Thymus (tissue), 14 donors: ENCODE results near the gene LMOD1. TPM values are rescaled to one million over a fixed set of nuclear protein-coding genes. Genes with fewer than 3 reads are reported as not detected.
A peak's percentile ranks its signal among the peaks of the same experiment; 100 is the strongest.

Source experiments
- DNase-seq, 9 donors: peaks; one replicate each; pipeline ENCODE4 v3.0.0-alpha.2; 2013; ENCODE audit warnings: low spot score in 9 of 9, low read depth in 6 of 9, missing footprints in 1 of 9
- H3K27ac ChIP-seq, 2 donors: one replicate each; pipeline ENCODE4 v1.5.1; 2013; ENCODE audit warnings: control low read depth in 1 of 2, low read depth in 1 of 2, low read length in 1 of 2, mild to moderate bottlenecking in 1 of 2, moderate library complexity in 1 of 2
- H3K27me3 ChIP-seq, 2 donors: one replicate each; pipeline ENCODE4 v1.5.1; 2013; ENCODE audit warnings: low read length in 1 of 2; ENCODE audit not compliant: control insufficient read depth in 2 of 2, insufficient read depth in 1 of 2
- H3K36me3 ChIP-seq, 2 donors: one replicate each; pipeline ENCODE4 v1.5.1; 2013; ENCODE audit warnings: low read length in 1 of 2, mild to moderate bottlenecking in 1 of 2, moderate library complexity in 1 of 2; ENCODE audit not compliant: control insufficient read depth in 2 of 2, insufficient read depth in 2 of 2
- H3K4me1 ChIP-seq, 2 donors: one replicate each; pipeline ENCODE4 v1.5.1; 2013; ENCODE audit warnings: low read length in 2 of 2; ENCODE audit not compliant: control insufficient read depth in 2 of 2, insufficient read depth in 2 of 2
- H3K4me3 ChIP-seq, 2 donors: one replicate each; pipeline ENCODE4 v1.5.1; 2013; ENCODE audit warnings: low read length in 2 of 2, control low read depth in 1 of 2, mild to moderate bottlenecking in 1 of 2
- H3K9me3 ChIP-seq, 2 donors: one replicate each; pipeline ENCODE4 v1.5.1; 2013; ENCODE audit warnings: low read length in 1 of 2, mild to moderate bottlenecking in 1 of 2; ENCODE audit not compliant: control insufficient read depth in 2 of 2, insufficient read depth in 1 of 2
- WGBS: extraction: QIAGEN DNeasy Blood & Tissue Kit; methylation state at CpG from one replicate; pipeline ENCODE4 v1.1.7; 2013; 5-methylcytosine and 5-hydroxymethylcytosine counted together
- long read RNA-seq, 10 donors: transcript quantifications; one replicate each; lab custom pipeline, GENCODE V29; 2026
- polyA plus RNA-seq: library from polyadenylated mRNA; stranded (reverse); fragments of 200-250 nt; gene quantifications from one replicate; pipeline ENCODE4 v1.2.3, GENCODE V29; 2013
- total RNA-seq: library from RNA; stranded (reverse); fragments of 120-200 nt; gene quantifications from one replicate; pipeline ENCODE4 v1.2.4, GENCODE V29; 2013
- donor health status: healthy.

LMOD1 gene
- total RNA-seq (0.24 TPM), polyA plus RNA-seq (17.1 TPM)
- long read RNA-seq, donor 1: 0 reads
- long read RNA-seq, donor 2: 0 reads
- long read RNA-seq, donor 3: 0 reads
- long read RNA-seq, donor 4: 0 reads
- long read RNA-seq, donor 5: 0 reads
- long read RNA-seq, donor 6: 0 reads
- long read RNA-seq, donor 7: 0 reads
- long read RNA-seq, donor 8: 0 reads
- long read RNA-seq, donor 9: 0 reads
- long read RNA-seq, donor 10: 0 reads

DNA sequence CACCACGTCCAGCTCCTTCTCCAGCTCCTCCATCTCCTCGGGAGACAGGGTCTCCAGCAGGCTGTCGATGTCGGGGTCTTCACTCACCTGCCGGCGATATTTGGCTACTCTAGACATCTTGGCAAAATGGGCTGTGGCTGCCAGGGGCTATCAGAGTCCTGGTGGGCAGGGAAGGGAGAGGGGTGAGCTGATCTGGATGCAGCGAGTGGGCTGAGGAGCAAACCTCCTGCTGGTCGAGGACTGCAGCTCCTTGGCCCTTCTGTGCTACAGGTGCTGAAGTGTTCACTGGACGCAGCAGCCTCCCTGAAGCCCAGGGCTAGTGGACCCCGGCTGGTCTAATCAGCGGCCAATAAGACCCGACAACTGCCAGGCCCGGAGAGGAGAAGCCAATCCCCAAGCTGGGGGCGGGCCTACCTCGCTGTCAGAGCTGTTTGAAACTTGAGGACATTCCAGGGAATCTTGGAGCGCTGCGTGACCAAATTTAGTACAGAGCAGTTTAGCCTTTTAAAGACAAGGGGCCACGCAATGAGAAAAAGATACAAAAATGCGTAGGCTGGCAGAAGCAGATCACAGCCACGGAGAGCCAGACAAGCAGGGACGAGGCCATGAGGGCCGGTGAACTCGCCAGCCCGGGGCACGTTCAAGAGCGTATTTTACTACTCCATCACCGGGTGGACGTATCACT lies at the start of gene LMOD1:
LMOD1 (minus strand) TSS at position 325 of the 685 bp plus-strand sequence; CDS start at position 117, 208 bp downstream.
- H3K4me3 ChIP-seq: peak within 1 kb of the TSS in 1 of 2 donors; percentile 19
- H3K36me3 ChIP-seq: no peaks in the 10 kb centered on the region
- H3K9me3 ChIP-seq: no peaks in the 10 kb centered on the region
- H3K27me3 ChIP-seq: peaks cover 27 to 72% of the 10 kb centered on the region in 2 donors
- H3K27ac ChIP-seq: no peak within 1 kb of the TSS
- peak in 1 of 9 donors; percentile 1 for DNase-seq
- 8% methylated on average over 28 of the region's 28 CpGs for WGBS
- H3K4me1 ChIP-seq: peaks cover 0 to 5% of the 10 kb centered on the region in 2 donors

DNA sequence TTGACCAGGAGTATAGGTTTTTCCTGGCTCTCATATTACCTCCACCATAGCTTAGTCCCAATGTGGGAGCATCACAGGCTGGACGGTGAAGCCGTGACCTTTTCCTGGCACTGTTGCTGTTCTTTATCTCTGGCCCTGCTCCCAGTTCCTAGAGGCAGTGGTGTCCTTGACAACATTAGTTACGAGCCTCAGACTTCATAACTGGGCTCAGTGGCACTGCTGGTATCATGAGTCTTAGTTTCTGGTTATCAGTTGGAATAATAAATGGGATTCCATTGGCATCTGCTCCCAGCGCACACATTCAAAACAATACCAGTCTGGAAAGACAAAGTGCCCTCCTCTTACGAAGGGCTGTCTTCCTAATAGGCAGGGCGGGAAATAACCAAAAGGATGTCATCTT lies 44.1 kb upstream of the LMOD1 start:
- no peak for DNase-seq
- Histone ChIP-seq H3K4me1 (peaks cover 0 to 2% of the 10 kb centered on the region in 2 donors), H3K36me3 (peaks cover 31 to 35% of the 10 kb centered on the region in 2 donors), H3K4me3 (no peak overlapping the region), H3K27ac (no peak overlapping the region), H3K9me3 (no peaks in the 10 kb centered on the region), H3K27me3 (no peaks in the 10 kb centered on the region)
- WGBS: 88% methylated on average over 6 of the region's 6 CpGs

DNA sequence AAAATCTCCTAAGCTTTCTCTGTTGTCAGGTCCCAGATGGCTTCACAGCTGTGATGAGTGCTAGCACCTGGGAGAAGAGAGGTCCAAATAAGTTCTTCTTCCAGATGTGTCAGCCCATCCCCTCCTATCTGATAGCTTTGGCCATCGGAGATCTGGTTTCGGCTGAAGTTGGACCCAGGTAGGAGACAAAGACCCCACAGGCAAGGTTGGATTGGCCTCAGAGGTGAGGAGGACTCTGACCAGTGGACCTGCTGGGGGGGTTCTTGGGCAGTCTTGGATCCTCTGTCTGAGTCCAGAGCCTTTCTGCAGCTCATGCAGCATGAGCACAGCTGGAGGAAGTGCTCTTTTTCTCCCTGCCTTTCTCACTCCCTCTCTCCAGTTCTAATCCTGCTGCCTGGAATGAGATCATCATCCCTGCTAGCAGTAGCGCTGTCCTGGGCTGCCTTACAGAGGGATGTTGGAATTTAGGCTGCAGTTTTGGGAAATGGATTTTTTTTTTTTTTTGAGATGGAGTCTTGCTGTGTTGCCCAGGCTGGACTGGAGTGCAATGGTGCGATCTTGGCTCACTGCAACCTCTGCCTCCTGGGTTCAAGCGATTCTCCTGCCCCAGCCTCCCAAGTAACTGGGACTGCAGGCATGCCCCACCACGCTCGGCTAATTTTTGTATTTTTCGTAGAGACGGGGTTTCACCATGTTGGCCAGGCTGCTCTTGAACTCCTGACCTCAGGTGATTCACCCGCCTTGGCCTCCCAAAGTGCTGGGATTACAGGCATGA lies 43.2 kb upstream of the LMOD1 start:
- Histone ChIP-seq H3K27me3 (no peaks in the 10 kb centered on the region), H3K36me3 (peaks cover 31 to 35% of the 10 kb centered on the region in 2 donors), H3K4me1 (peaks cover 0 to 2% of the 10 kb centered on the region in 2 donors), H3K9me3 (no peaks in the 10 kb centered on the region), H3K4me3 (no peak overlapping the region), H3K27ac (no peak overlapping the region)
- no peak for DNase-seq
- 97% methylated on average over 10 of the region's 10 CpGs for WGBS

DNA sequence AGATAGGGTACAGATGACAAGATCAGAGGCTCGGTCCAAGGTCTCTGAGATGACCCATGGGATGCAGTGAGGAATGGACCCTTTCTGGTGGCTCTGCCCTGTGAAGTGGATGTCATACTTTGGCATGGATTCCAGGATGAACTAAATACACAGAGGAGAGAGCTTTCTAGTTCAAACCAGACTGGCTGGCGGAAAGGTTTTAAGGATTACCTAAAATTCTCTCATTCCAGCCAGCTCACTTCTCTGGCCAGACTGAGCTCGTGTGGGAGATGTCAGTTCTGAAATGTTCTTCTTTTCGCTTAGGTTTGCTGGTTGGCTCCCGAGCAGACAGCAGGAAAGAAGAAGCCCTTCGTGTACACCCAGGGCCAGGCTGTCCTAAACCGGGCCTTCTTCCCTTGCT lies 42.3 kb upstream of the LMOD1 start:
- no peak for DNase-seq
- Histone ChIP-seq H3K36me3 (peaks cover 31 to 35% of the 10 kb centered on the region in 2 donors), H3K4me3 (no peak overlapping the region), H3K27me3 (no peaks in the 10 kb centered on the region), H3K4me1 (peaks cover 0 to 4% of the 10 kb centered on the region in 2 donors), H3K27ac (no peak overlapping the region), H3K9me3 (no peaks in the 10 kb centered on the region)
- 90% methylated on average over 7 of the region's 7 CpGs for WGBS

DNA sequence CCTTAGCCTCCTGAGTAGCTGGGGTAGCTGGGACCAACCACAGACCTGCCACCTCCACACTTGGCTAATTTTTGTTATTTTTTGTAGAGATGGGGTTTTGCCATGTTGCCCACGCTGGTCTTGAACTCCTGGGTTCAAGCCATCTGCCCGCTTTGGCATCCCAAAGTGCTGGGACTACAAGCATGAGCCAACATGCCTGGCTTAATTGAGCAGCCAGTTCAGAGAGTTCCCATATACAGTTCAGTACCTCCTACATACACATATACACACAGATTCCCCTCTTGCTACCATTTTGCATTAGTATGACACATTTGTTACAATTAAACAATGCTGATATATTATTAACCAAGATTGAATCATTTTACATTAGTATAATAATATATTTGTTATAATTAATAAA lies 39.0 kb upstream of the LMOD1 start:
- Histone ChIP-seq H3K9me3 (no peaks in the 10 kb centered on the region), H3K4me1 (peaks cover 3 to 11% of the 10 kb centered on the region in 2 donors), H3K27ac (no peak overlapping the region), H3K36me3 (peaks cover 13 to 17% of the 10 kb centered on the region in 2 donors), H3K4me3 (no peak overlapping the region), H3K27me3 (peaks cover 0 to 4% of the 10 kb centered on the region in 2 donors)
- DNase-seq: no peak
- 94% methylated on average over 2 of the region's 2 CpGs for WGBS

DNA sequence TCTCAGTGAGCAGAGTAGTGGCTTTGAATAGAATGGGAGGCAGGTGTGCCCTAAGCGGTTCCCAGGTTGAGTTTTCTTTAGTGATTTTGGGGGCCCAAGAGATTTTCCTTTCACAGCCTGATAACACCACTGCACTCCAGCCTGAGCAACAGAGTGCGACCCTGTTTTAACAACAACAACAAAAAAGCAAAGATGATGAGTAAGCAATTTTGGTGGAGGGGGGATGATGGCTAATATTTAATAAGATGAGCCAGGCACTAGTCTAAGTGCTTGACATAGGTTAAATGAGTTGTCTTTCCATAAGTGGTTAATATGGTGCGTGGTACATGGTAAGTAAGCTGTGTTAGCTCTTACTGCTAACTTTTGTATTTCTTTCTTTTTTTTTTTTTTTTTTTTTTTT lies 38.1 kb upstream of the LMOD1 start:
- no peak for DNase-seq
- H3K36me3 ChIP-seq: peaks cover 6 to 8% of the 10 kb centered on the region in 2 donors
- H3K27me3 ChIP-seq: peaks cover 0 to 4% of the 10 kb centered on the region in 2 donors
- no peak overlapping the region for H3K27ac ChIP-seq
- 98% methylated on average over 3 of the region's 3 CpGs for WGBS
- H3K4me1 ChIP-seq: peaks cover 3 to 9% of the 10 kb centered on the region in 2 donors
- no peaks in the 10 kb centered on the region for H3K9me3 ChIP-seq
- no peak overlapping the region for H3K4me3 ChIP-seq

DNA sequence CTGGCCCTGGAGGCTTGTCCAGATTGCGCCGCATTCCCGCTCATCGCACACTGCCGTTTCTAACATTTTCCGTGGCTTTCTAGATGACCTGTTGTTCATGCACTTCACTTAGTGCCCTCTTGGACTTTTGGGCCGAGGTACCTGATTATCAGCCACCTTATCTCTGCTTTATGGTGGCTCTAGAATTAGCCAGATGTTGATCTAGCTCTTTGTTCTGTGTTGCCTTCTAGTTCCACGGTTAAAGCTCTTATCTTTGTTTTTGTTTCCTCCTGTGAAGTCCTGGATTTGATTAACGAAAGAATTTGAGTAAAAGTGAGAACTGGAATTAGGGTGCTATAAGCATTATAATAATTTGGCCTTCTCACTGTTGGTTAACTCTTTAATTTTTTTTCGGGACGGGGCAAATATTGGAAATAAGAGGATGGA lies 37.0 kb upstream of the LMOD1 start:
- peaks cover 3 to 9% of the 10 kb centered on the region in 2 donors for H3K4me1 ChIP-seq
- H3K4me3 ChIP-seq: peak overlapping the region; percentile 55 to 64
- no peaks in the 10 kb centered on the region for H3K36me3 ChIP-seq
- H3K27me3 ChIP-seq: peaks cover 0 to 4% of the 10 kb centered on the region in 2 donors
- DNase-seq: no peak
- H3K27ac ChIP-seq: peak overlapping the region in 1 of 2 donors; percentile 75
- H3K9me3 ChIP-seq: no peaks in the 10 kb centered on the region
- 23% methylated on average over 11 of the region's 11 CpGs for WGBS

DNA sequence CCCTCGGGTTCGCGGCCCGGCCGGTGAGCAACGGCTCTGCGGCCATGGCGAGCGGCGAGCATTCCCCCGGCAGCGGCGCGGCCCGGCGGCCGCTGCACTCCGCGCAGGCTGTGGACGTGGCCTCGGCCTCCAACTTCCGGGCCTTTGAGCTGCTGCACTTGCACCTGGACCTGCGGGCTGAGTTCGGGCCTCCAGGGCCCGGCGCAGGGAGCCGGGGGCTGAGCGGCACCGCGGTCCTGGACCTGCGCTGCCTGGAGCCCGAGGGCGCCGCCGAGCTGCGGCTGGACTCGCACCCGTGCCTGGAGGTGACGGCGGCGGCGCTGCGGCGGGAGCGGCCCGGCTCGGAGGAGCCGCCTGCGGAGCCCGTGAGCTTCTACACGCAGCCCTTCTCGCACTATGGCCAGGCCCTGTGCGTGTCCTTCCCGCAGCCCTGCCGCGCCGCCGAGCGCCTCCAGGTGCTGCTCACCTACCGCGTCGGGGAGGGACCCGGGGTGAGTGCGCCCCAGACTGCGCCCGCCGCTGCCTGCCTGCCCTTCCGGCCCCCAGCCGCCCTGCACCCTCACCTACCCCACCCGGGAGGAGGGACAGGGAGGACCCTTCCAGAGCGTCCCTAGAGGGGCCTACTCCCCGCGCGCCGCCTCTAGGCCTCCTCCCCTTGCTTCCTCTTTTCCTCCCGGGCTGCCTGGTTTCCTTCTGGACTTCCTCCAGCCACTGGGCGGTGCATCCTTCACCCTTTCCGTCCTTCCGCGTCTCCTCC lies 36.5 kb upstream of the LMOD1 start, which contains the start of gene RNPEP:
RNPEP (plus strand) TSS at position 26 of the 757 bp plus-strand sequence; CDS start at position 45, 19 bp downstream.
- Histone ChIP-seq H3K27me3 (peaks cover 0 to 4% of the 10 kb centered on the region in 2 donors), H3K27ac (peak within 1 kb of the TSS in 1 of 2 donors; percentile 75), H3K9me3 (no peaks in the 10 kb centered on the region), H3K4me3 (peak within 1 kb of the TSS; percentile 55 to 64), H3K36me3 (no peaks in the 10 kb centered on the region), H3K4me1 (peaks cover 3 to 9% of the 10 kb centered on the region in 2 donors)
- WGBS: under 1% methylated on average over 80 of the region's 80 CpGs
- peak in 8 of 9 donors; percentile 8 to 70 (median 39) for DNase-seq
